K562 (cell line): ENCODE data around the gene KAZN. TPM values are rescaled to one million over a fixed set of nuclear protein-coding genes. Genes with fewer than 3 reads are reported as not detected.

Experiments
- ATAC-seq: fragments of 200-7000 bp; cut with Tn5 transposase; 3 replicates; pipeline ENCODE4 v1.9.1; 2020; ENCODE audit warnings: moderate library complexity
- BruUV-seq: library from RNA; stranded (reverse); fragments of 400-500 nt; replicated peaks from 2 replicates; lab custom pipeline; 2021; lab: Mats Ljungman, UMichigan
- CTCF ChIA-PET: fragments of 300-600 bp; formaldehyde crosslinking; extraction: SDS; loops from one replicate; lab custom pipeline; 2021; ENCODE audit warnings: low intra/inter-chr PET ratio; lab: Yijun Ruan, JAX
- POLR2A ChIA-PET: fragments of 300-600, 350-650 bp; sonication (Branson Sonifier 250); formaldehyde crosslinking; extraction: SDS; loops from one replicate; lab custom pipeline; 2021; ENCODE audit warnings: antibody characterized with exemption, inconsistent platforms; lab: Yijun Ruan, JAX
- DNase-seq, 4 experiments: peaks; one replicate each; pipeline versions ENCODE4 v3.0.0 to v3.0.0-alpha.2; 2011 to 2018; ENCODE audit warnings: low spot score in 3 of 4, mixed read lengths in 3 of 4; ENCODE audit errors: extremely low read depth in 1 of 4
- FAIRE-seq: peaks from 2 replicates; lab custom pipeline; 2011; peaks lifted over from hg19 to GRCh38; lab: Jason Lieb, UNC
- H2AFZ ChIP-seq: 2 replicates; pipeline ENCODE4 v1.6.0; 2011; ENCODE audit warnings: low read depth, low read length, control low read depth, inconsistent platforms
- H3K27ac ChIP-seq: fragments of 200-600 bp; 3 replicates; pipeline ENCODE4 v1.8.0; 2011; ENCODE audit warnings: low read depth, mild to moderate bottlenecking, control low read depth, inconsistent platforms, low read length, moderate library complexity, mixed read lengths; ENCODE audit errors: extremely low read depth
- H3K27me3 ChIP-seq, 2 experiments: fragments of 300-600 bp in 1 of 2; 2 replicates in 1 of 2; 3 replicates in 1 of 2; pipeline versions ENCODE4 v1.6.0 to v1.8.0; 2011; ENCODE audit warnings: inconsistent platforms in 2 of 2, low read length in 2 of 2, mild to moderate bottlenecking in 1 of 2, mixed read lengths in 1 of 2, moderate library complexity in 1 of 2; ENCODE audit not compliant: control insufficient read depth in 2 of 2, insufficient read depth in 2 of 2
- H3K36me3 ChIP-seq: fragments of 300-600 bp; 3 replicates; pipeline ENCODE4 v1.8.0; 2011; ENCODE audit warnings: mild to moderate bottlenecking, low read length, inconsistent platforms; ENCODE audit not compliant: control insufficient read depth, insufficient read depth
- H3K4me1 ChIP-seq, 2 experiments: fragments of 200-600 bp in 1 of 2; replicated peaks in 1 of 2; 2 replicates in 1 of 2; 3 replicates in 1 of 2; pipeline versions ENCODE4 v1.5.1 to v1.8.0; 2011; ENCODE audit warnings: inconsistent platforms in 2 of 2, low read length in 2 of 2, mild to moderate bottlenecking in 1 of 2, mixed read lengths in 1 of 2, moderate library complexity in 1 of 2; ENCODE audit not compliant: control insufficient read depth in 2 of 2, insufficient read depth in 2 of 2
- H3K4me2 ChIP-seq: 2 replicates; pipeline ENCODE4 v1.6.1; 2011; ENCODE audit warnings: low read length, control low read depth, inconsistent platforms, mixed read lengths; ENCODE audit not compliant: insufficient read depth
- H3K4me3 ChIP-seq: fragments of 200-600 bp; sonication (generic), shearing (Covaris generic); 2 replicates; pipeline ENCODE4 v1.5.1; 2016; ENCODE audit warnings: control low read depth, inconsistent platforms
- H3K79me2 ChIP-seq: fragments of 200-600 bp; 3 replicates; pipeline ENCODE4 v1.8.0; 2011; ENCODE audit warnings: low read length, inconsistent platforms; ENCODE audit not compliant: control insufficient read depth, insufficient read depth
- H3K9ac ChIP-seq, 2 experiments: 2 replicates each; pipeline versions ENCODE4 v1.6.0 to v1.6.1; 2011; ENCODE audit warnings: low read depth in 2 of 2, low read length in 2 of 2, control low read depth in 1 of 2, inconsistent platforms in 1 of 2, mild to moderate bottlenecking in 1 of 2, mixed read lengths in 1 of 2; ENCODE audit not compliant: insufficient read depth in 1 of 2
- H3K9me1 ChIP-seq: one replicate; pipeline ENCODE4 v1.6.0; 2011; ENCODE audit warnings: inconsistent platforms, mild to moderate bottlenecking, low read length, moderate library complexity; ENCODE audit not compliant: control insufficient read depth, insufficient read depth
- H3K9me3 ChIP-seq: replicated peaks from 2 replicates; pipeline ENCODE4 v1.5.1; 2011; ENCODE audit warnings: low read depth, low read length, inconsistent platforms; ENCODE audit not compliant: control insufficient read depth, insufficient read depth
- H4K20me1 ChIP-seq: replicated peaks from 2 replicates; pipeline ENCODE4 v1.6.1; 2011; ENCODE audit warnings: low read length, inconsistent platforms, mixed read lengths; ENCODE audit not compliant: control insufficient read depth, insufficient read depth
- CBX8 ChIP-seq: fragments of 200-600 bp; sonication (generic); IDR thresholded peaks from 2 replicates; pipeline ENCODE4 v1.6.1; 2012; ENCODE audit warnings: borderline replicate concordance, mixed run types, low read depth, mild to moderate bottlenecking, moderate library complexity, mixed read lengths, low read length, control low read depth, inconsistent platforms; ENCODE audit not compliant: poor library complexity, severe bottlenecking; ENCODE audit errors: extremely low read depth
- CXXC5 ChIP-seq: fragments of 250-450 bp; sonication (Bioruptor Pico); IDR thresholded peaks from 2 replicates; pipeline ENCODE4 v1.8.0; 2022; ENCODE audit warnings: inconsistent platforms, mild to moderate bottlenecking, moderate library complexity
- FOXJ3 ChIP-seq: sonication (generic); formaldehyde crosslinking; IDR thresholded peaks from 2 replicates; pipeline ENCODE4 v1.4.0; 2020; ENCODE audit warnings: mild to moderate bottlenecking, missing genetic modification reagents
- LCOR ChIP-seq: sonication (generic); formaldehyde crosslinking; IDR thresholded peaks from 2 replicates; pipeline ENCODE4 v1.8.0; 2022; ENCODE audit warnings: mild to moderate bottlenecking, missing genetic modification reagents
- NFYB ChIP-seq: IDR thresholded peaks from 2 replicates; pipeline ENCODE4 v1.6.1; 2011; ENCODE audit warnings: mild to moderate bottlenecking, moderate library complexity; ENCODE audit not compliant: insufficient read length; ENCODE audit errors: extremely low read depth
- WGBS: fragments of 100-300 bp; shearing (Covaris generic); methylation state at CpG from one replicate; pipeline ENCODE4 v1.1.6; 2016; ENCODE audit warnings: low coverage, mixed read lengths; ENCODE audit not compliant: insufficient coverage; ENCODE audit errors: missing lambda C conversion rate; 5-methylcytosine and 5-hydroxymethylcytosine counted together
- in situ Hi-C: fragments of 300-500 bp; cut with MboI; formaldehyde crosslinking; loops from 4 replicates; pipeline ENCODE4 v1.15.0; 2018; ENCODE audit warnings: inconsistent platforms, mixed read lengths
- intact Hi-C: fragments of 100-400 bp; cut with micrococcal nuclease; formaldehyde crosslinking; loops from 2 replicates; pipeline ENCODE4 v1.14.2; 2022
- polyA plus RNA-seq, 8 experiments: library from polyadenylated mRNA; depleted of rRNA in 4 of 8; stranded (reverse) in 5 of 8; unstranded in 3 of 8; fragments of >200 nt; fragmentation: Nextera tagmentation in 2 of 8; fragmentation: Illumina TruSeq in 1 of 8; extraction: Ambion mirVana in 2 of 8; extraction: Trizol in 1 of 8; gene quantifications; 2 replicates each; pipeline versions ENCODE4 v1.2.1 to v1.2.3, GENCODE V29; 2011 to 2014; ENCODE audit warnings: inconsistent platforms in 1 of 8, missing spikeins in 1 of 8
- total RNA-seq, 7 experiments: library from RNA; depleted of rRNA in 6 of 7; stranded (reverse); fragments of >200 nt in 6 of 7; fragmentation: Illumina TruSeq in 2 of 7; extraction: Trizol in 2 of 7; gene quantifications; 2 replicates each; pipeline versions ENCODE4 v1.2.1 to v1.2.3, GENCODE V29; 2011 to 2021; ENCODE audit warnings: low replicate concordance in 1 of 7
- TF ChIP-seq, protein P1 (sequence below), 2 experiments: fragments of 450-650 bp in 1 of 2; sonication (generic) in 1 of 2; formaldehyde crosslinking in 1 of 2; IDR thresholded peaks in 1 of 2; conservative IDR thresholded peaks in 1 of 2; 2 replicates each; pipeline versions ENCODE4 v1.6.1 to v1.8.1; 2016 to 2023; ENCODE audit warnings: mild to moderate bottlenecking in 2 of 2, moderate library complexity in 2 of 2, inconsistent platforms in 1 of 2, missing genetic modification reagents in 1 of 2
- TF ChIP-seq, protein P2 (sequence below), 2 experiments: fragments of 450-650 bp; IDR thresholded peaks; 2 replicates each; pipeline ENCODE4 v1.6.1; 2016

KAZN gene
- total and polyA plus RNA-seq, 9 of the 15 experiments (the other 6 are each of a cell fraction or from before 2014, with no cell fraction given) = 2.1 to 21.6 (median 5.4) TPM

DNA sequence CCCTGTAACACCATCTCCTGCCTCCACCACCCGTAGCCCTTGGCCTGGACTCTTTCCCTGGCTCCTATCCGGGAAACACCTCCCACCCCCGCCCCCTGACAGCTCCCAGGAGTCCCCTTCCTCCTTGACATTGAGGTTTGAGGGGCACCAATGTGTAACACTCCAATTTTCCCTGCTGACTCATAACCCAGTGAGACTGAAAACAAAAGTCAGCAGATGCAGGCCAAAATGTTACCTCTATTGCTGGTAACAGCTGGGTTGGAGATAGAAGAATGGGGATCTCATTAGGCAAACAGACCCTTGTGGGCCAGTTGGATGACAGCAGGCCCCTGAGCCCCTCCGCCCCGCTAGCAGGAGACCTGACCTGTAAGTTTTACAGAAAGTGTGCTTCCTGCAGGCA, 237.2 kb downstream of the KAZN start:
- CTCF ChIA-PET = no interaction called here
- H3K9me3 ChIP-seq = no peaks in the 10 kb centered on the region; the same call in 1 of the 2 replicates
- POLR2A ChIA-PET = interaction anchor here (1.0 to 1.1 kb wide), 2 partner anchors 23 to 31 kb away, joined by 3 to 4 read pairs; no protein-coding TSS in a partner anchor

More for the DNA sequence above, 237.2 kb downstream of the KAZN start:
- Histone ChIP-seq H3K4me3 (no peak overlapping the region), H3K9ac (peak overlapping the region in 1 of 2 experiments; percentile 57; a peak in 1 of 4 replicates), H3K27me3 (peaks cover 0 to 3% of the 10 kb centered on the region in 2 experiments; a peak in 2 of 5 replicates), H3K79me2 (no peaks in the 10 kb centered on the region), H4K20me1 (no peaks in the 10 kb centered on the region), H3K4me2 (no peak overlapping the region), H3K36me3 (no peaks in the 10 kb centered on the region), H3K4me1 (peaks cover 0 to 13% of the 10 kb centered on the region in 2 experiments; a peak in 3 of 5 replicates)
- no peak for ATAC-seq
- TF ChIP-seq CXXC5 (CRISPR knock-in tag) (no peak), FOXJ3 (no peak), CBX8 (no peak), LCOR (CRISPR knock-in tag) (no peak), NFYB (no peak)
- TF ChIP-seq, protein P1, sequence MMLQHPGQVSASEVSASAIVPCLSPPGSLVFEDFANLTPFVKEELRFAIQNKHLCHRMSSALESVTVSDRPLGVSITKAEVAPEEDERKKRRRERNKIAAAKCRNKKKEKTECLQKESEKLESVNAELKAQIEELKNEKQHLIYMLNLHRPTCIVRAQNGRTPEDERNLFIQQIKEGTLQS (IDR thresholded peaks at IDR 0.05) = peak; percentile 32; the same call in 1 of the 2 replicates
- TF ChIP-seq, protein P1 (CRISPR knock-in tag; conservative IDR thresholded peaks at IDR 0.05) = no peak
- TF ChIP-seq, protein P2, sequence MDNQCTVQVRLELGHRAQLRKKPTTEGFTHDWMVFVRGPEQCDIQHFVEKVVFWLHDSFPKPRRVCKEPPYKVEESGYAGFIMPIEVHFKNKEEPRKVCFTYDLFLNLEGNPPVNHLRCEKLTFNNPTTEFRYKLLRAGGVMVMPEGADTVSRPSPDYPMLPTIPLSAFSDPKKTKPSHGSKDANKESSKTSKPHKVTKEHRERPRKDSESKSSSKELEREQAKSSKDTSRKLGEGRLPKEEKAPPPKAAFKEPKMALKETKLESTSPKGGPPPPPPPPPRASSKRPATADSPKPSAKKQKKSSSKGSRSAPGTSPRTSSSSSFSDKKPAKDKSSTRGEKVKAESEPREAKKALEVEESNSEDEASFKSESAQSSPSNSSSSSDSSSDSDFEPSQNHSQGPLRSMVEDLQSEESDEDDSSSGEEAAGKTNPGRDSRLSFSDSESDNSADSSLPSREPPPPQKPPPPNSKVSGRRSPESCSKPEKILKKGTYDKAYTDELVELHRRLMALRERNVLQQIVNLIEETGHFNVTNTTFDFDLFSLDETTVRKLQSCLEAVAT (IDR thresholded peaks at IDR 0.05) = no peak
- TF ChIP-seq, all 486 proteins: peak for 1
- intact Hi-C loops = no loop called here
- BruUV-seq = no TSS peak
- Histone ChIP-seq H3K9me1 (no peaks in the 10 kb centered on the region), H2AFZ (peak overlapping the region; percentile 25; the same call in 1 of the 2 replicates), H3K27ac (no peak overlapping the region)
- FAIRE-seq = no peak
- in situ Hi-C loops = no loop called here
- DNase-seq = no peak
- WGBS = 13% methylated on average over 4 of the region's 5 CpGs
